ENCODE measurements around the gene RAB11A.

The RAB11A gene

DNA sequence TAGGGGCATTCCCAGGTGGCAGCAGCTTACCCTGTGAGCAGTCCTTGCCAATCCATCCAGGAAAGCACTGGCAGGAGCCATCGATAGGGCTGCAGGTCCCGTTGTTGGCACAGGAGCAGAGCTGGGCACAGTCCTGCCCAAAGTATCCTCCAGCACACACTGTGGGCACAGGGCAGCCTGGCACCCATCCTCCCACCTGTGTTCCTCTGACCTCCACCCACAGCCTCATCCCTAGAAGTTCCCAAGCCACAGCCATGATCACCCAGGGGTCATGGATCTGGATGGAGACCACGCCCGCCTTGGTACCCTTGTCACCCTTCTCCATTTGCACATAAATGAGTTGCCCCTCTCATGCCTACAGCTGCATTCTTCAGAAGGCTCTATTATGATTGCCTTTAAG, 48.6 kb downstream of the RAB11A start:
- TF ChIP-seq, protein P1, sequence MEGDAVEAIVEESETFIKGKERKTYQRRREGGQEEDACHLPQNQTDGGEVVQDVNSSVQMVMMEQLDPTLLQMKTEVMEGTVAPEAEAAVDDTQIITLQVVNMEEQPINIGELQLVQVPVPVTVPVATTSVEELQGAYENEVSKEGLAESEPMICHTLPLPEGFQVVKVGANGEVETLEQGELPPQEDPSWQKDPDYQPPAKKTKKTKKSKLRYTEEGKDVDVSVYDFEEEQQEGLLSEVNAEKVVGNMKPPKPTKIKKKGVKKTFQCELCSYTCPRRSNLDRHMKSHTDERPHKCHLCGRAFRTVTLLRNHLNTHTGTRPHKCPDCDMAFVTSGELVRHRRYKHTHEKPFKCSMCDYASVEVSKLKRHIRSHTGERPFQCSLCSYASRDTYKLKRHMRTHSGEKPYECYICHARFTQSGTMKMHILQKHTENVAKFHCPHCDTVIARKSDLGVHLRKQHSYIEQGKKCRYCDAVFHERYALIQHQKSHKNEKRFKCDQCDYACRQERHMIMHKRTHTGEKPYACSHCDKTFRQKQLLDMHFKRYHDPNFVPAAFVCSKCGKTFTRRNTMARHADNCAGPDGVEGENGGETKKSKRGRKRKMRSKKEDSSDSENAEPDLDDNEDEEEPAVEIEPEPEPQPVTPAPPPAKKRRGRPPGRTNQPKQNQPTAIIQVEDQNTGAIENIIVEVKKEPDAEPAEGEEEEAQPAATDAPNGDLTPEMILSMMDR (IDR thresholded peaks at IDR 0.05) = no peak
- Histone ChIP-seq H3K4me3 (ENCODE audit: low read depth, low read length) (no peak overlapping the region), H2AFZ (no peak overlapping the region), H3K27me3 (ENCODE audit: control insufficient read depth, insufficient read depth, low read length) (no peaks in the 10 kb centered on the region), H3K4me1 (no peaks in the 10 kb centered on the region), H3K27ac (no peak overlapping the region), H3K36me3 (ENCODE audit: control insufficient read depth, insufficient read depth, low read length) (no peaks in the 10 kb centered on the region), H3K9ac (no peak overlapping the region), H3K79me2 (no peaks in the 10 kb centered on the region), H3K4me2 (ENCODE audit: low read length) (no peak overlapping the region), H3K9me3 (ENCODE audit: control insufficient read depth, low read length) (no peaks in the 10 kb centered on the region)

DNA sequence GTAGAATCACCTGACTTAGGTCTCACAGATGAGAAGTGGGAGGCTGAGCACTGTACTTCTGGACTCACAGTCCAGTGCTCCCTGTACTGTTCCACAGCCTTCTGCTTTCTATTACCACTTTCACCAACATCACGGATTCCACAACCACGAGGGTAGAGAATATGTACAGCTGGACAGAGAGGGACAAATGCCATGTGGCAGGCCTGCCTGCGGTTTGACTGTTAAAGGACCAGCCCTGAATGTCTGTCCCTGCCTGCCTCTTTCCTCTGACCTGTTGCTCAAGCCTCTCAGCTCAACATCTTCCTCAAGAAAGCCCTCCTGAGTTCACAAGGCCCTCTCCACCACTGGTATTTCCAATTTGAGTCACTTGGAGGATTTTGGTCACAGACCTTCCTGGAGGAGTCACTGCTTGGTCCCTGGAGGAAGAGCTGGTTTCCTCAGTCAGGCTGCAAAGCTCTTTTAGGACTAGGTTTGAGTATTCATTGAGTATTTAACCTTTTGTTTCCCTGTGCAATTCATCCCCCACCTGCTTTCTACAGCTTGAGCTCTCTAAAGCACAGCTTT, 49.1 kb downstream of the RAB11A start:
- TF ChIP-seq, protein P1 (IDR thresholded peaks at IDR 0.05) = no peak
- Histone ChIP-seq H3K27ac (no peak overlapping the region), H3K4me3 (ENCODE audit: low read depth, low read length) (no peak overlapping the region), H3K27me3 (ENCODE audit: control insufficient read depth, insufficient read depth, low read length) (no peaks in the 10 kb centered on the region), H3K4me1 (no peaks in the 10 kb centered on the region), H3K79me2 (no peaks in the 10 kb centered on the region), H3K4me2 (ENCODE audit: low read length) (no peak overlapping the region), H3K9ac (no peak overlapping the region), H2AFZ (no peak overlapping the region), H3K36me3 (ENCODE audit: control insufficient read depth, insufficient read depth, low read length) (no peaks in the 10 kb centered on the region), H3K9me3 (ENCODE audit: control insufficient read depth, low read length) (no peaks in the 10 kb centered on the region)

DNA sequence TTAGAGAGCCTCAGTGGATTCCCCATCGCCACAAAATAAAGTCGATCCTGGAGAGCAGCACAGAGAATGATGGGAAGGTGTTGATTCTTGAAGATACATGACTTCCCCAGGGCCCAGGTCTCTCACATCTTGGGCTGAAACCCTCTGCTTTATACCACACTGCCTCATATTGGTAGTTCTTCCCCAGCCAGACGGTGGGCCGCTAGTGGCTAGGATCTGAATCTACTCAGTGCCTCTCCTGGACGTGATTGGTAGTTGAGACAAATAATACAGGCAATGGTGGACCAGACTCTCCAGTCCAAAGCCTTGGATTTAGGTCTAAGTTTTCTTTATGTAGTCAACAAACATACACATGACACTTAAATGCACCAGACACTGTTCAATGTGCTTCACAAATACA, 49.7 kb downstream of the RAB11A start:
- no peak overlapping the region for H3K4me3 ChIP-seq (ENCODE audit: low read depth, low read length)
- no peak overlapping the region for H2AFZ ChIP-seq
- H3K36me3 ChIP-seq (ENCODE audit: control insufficient read depth, insufficient read depth, low read length) = no peaks in the 10 kb centered on the region
- TF ChIP-seq, protein P1 (IDR thresholded peaks at IDR 0.05) = no peak
- no peak overlapping the region for H3K4me2 ChIP-seq (ENCODE audit: low read length)
- no peaks in the 10 kb centered on the region for H3K9me3 ChIP-seq (ENCODE audit: control insufficient read depth, low read length)
- H3K4me1 ChIP-seq = no peaks in the 10 kb centered on the region
- H3K27me3 ChIP-seq (ENCODE audit: control insufficient read depth, insufficient read depth, low read length) = no peaks in the 10 kb centered on the region
- no peaks in the 10 kb centered on the region for H3K79me2 ChIP-seq
- H3K27ac ChIP-seq = no peak overlapping the region
- H3K9ac ChIP-seq = no peak overlapping the region

DNA sequence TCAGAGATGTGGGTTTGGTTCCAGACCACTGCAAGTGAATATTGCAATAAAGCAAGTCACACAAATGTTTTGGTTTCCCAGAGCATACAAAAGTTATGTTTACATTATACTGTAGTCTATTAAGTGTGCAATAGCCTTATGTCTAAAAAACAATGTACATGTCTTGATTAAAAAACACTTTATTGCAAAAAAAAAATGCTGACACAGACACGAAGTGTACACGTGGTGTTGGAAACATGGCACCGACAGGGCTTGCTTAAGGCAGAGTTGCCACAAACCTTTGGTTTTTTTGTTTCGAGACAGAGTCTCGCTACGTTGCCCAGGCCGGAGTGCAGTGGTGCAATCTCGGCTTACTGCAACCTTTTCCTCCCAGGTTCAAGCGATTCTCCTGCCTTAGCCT, 50.1 kb downstream of the RAB11A start:
- Histone ChIP-seq H3K4me3 (ENCODE audit: low read depth, low read length) (no peak overlapping the region), H3K36me3 (ENCODE audit: control insufficient read depth, insufficient read depth, low read length) (no peaks in the 10 kb centered on the region), H3K9ac (no peak overlapping the region), H3K4me2 (ENCODE audit: low read length) (no peak overlapping the region), H2AFZ (no peak overlapping the region), H3K79me2 (no peaks in the 10 kb centered on the region), H3K27me3 (ENCODE audit: control insufficient read depth, insufficient read depth, low read length) (no peaks in the 10 kb centered on the region), H3K27ac (no peak overlapping the region), H3K9me3 (ENCODE audit: control insufficient read depth, low read length) (no peaks in the 10 kb centered on the region), H3K4me1 (no peaks in the 10 kb centered on the region)
- TF ChIP-seq, protein P1 (IDR thresholded peaks at IDR 0.05) = no peak

DNA sequence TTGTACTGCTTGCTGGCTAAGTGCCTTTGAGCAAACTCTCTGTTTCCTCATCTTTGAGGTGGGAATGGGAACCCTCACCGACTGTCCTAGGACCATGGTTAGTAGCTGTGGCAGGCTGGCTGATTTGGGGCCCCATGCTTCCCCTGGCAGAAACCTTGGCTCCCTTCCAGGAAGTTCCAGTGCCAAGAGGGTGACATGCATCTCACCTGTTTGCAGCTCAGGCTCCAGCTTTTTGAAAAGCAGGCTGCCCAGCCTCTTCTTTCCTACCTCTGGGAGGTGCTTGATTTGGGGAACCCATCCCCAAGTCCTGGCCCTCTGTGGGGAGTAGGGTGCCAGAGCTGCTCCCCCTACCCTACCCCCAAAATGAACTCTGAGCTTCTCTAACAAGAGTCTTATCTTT, 50.8 kb downstream of the RAB11A start:
- Histone ChIP-seq H2AFZ (no peak overlapping the region), H3K9ac (no peak overlapping the region), H3K4me2 (ENCODE audit: low read length) (no peak overlapping the region), H3K9me3 (ENCODE audit: control insufficient read depth, low read length) (no peaks in the 10 kb centered on the region), H3K4me3 (ENCODE audit: low read depth, low read length) (no peak overlapping the region), H3K4me1 (no peaks in the 10 kb centered on the region), H3K27ac (no peak overlapping the region), H3K36me3 (ENCODE audit: control insufficient read depth, insufficient read depth, low read length) (no peaks in the 10 kb centered on the region), H3K79me2 (no peaks in the 10 kb centered on the region), H3K27me3 (ENCODE audit: control insufficient read depth, insufficient read depth, low read length) (no peaks in the 10 kb centered on the region)
- TF ChIP-seq, protein P1 (IDR thresholded peaks at IDR 0.05) = no peak

Measured in parathyroid adenoma (tissue), 2 donors.